AG20443 (cell line): ENCODE results near the gene TFRC.
"Not testable (repeated sequence)": the region's sequence is repeated elsewhere in the genome, so short reads cannot be mapped to it uniquely, and the experiment has no call there.

Source experiments
- DNase-seq: peaks from one replicate; pipeline ENCODE4 v3.0.0; 2012; ENCODE audit warnings: low spot score, mixed read lengths

The TFRC gene

DNA sequence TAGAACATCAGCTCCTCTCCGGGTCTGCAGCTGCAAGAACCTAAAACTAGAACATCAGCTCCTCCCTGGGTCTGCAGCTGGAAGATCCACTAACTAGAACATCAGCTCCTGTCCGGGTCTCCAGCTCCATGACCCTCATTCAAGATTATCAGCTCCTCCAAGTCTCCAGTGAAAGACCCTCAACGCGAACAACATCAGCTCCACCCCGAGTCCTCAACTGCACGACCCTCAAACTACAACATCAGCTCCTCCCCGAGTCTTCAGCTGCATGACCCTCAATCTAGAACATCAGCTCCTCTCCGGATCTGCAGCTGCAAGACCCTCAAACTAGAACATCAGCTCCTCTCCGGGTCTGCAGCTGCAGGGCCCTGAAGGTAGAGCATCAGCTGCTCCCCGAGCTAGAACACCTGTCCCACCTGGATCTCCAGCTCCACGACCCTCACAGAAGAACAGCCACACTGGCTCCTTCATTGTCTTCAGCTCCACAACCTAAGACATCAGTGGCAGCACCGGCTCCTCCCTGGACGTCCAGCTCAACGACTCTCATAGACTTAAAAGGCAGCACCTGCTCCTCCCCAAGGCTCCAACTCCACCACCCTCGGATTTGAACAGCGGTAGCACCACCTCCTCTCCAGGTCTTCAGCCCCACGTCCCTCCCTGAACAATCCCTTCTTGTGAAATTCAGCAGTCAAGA, 77.4 kb downstream of the TFRC start:
- not testable (repeated sequence) for DNase-seq

- DNase-seq, result no peak
Measured at GRCh38 chr3:196003611-196004010, 78.3 kb downstream of the TFRC start.

DNA sequence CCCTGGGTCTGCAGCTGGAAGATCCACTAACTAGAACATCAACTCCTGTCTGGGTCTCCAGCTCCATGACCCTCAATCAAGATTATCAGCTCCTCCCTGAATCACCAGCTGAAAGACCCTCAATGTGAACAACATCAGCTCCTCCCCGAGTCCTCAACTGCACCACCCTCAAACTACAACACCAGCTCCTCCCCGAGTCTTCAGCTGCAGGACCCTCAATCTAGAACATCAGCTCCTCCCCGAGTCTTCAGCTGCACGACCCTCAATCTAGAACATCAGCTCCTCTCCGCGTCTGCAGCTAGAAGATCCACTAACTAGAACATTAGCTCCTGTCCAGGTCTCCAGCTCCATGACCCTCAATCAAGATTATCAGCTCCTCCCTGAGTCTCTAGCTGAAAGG, 79.2 kb downstream of the TFRC start:
- not testable (repeated sequence) for DNase-seq

DNA sequence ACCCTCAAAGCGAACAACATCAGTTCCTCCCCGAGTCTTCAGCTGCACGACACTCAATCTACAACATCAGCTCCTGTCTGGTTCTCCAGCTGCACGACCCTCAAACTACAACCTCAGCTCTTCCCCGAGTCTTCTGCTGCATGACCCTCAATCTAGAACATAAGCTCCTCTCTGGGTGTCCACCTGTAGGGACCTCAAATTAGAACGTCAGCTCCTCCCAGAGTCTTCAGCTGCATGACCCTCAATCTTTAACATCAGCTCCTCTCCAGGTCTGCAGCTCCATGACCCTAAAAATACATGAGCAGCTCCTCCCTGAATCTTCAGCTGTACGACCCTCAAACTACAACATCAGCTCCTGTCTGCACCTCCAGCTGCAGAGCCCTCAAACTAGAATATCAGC, 80.7 kb downstream of the TFRC start:
- DNase-seq, result not testable (repeated sequence)

DNA sequence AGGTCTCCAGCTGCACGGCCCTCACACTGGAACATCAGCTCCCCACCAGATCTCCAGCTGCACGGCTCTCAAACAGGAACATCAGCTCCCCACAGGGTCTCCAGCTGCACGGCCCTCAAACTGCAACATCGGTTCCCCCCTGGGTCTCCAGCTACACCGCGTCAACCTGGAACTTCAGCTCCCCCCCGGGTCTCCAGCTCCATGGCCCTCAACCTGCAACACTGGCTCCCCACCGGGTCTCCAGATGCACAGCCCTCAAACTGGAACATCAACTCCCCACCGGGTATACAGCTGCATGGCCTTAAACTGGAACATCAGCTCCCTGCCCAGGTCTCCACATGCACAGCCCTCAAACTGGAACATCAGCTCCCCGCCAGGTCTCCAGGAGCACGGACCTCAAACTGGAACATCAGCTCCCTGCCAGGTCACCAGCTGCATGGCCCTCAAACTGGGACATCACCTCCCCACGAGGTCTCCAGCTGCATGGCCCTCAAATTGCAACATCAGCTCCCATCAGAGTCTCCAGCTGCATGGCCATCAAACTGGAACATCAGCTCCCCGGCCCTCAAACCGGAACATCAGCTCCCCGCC, 81.4 kb downstream of the TFRC start:
- not testable (repeated sequence) for DNase-seq

GRCh38 chr3:195999896-196000295, 82.0 kb downstream of the TFRC start:
- DNase-seq, result no peak
